Progenitor cell of endocrine pancreas (in vitro differentiated cells): Measurements from ENCODE around the gene RSPH1. TPM values are rescaled to one million over a fixed set of nuclear protein-coding genes. Genes with fewer than 3 reads are reported as not detected.

Source experiments
- DNase-seq: peaks from one replicate; pipeline ENCODE4 v3.0.0; 2021; ENCODE audit warnings: low spot score; ENCODE audit not compliant: unreplicated experiment
- H3K27ac Mint-ChIP-seq: 2 replicates; pipeline ENCODE4 v1.8.0; 2021; ENCODE audit warnings: mild to moderate bottlenecking, moderate library complexity, mixed read lengths
- H3K27me3 Mint-ChIP-seq: 2 replicates; pipeline ENCODE4 v1.8.0; 2021; ENCODE audit warnings: mixed read lengths
- H3K36me3 Mint-ChIP-seq: 2 replicates; pipeline ENCODE4 v1.8.0; 2022; ENCODE audit warnings: mixed read lengths; ENCODE audit not compliant: insufficient read depth
- H3K4me1 Mint-ChIP-seq: 2 replicates; pipeline ENCODE4 v1.8.0; 2021; ENCODE audit warnings: low read depth, mixed read lengths
- H3K4me3 Mint-ChIP-seq: 2 replicates; pipeline ENCODE4 v1.8.0; 2021; ENCODE audit warnings: low read depth, mild to moderate bottlenecking, moderate library complexity, mixed read lengths
- H3K9me3 Mint-ChIP-seq: 2 replicates; pipeline ENCODE4 v1.8.0; 2021; ENCODE audit warnings: low read depth, mixed read lengths
- CTCF ChIP-seq: fragments of 200-600 bp; sonication (generic); IDR thresholded peaks from one replicate; pipeline ENCODE4 v1.5.0; 2021; ENCODE audit warnings: antibody characterized with exemption, mild to moderate bottlenecking; ENCODE audit not compliant: unreplicated experiment
- total RNA-seq: library from RNA; stranded (reverse); gene quantifications from 2 replicates; pipeline ENCODE4 v1.2.1, GENCODE V29; 2021

Gene RSPH1
- total RNA-seq, 1 donor from 2014 or later, result 7.1 TPM

DNA sequence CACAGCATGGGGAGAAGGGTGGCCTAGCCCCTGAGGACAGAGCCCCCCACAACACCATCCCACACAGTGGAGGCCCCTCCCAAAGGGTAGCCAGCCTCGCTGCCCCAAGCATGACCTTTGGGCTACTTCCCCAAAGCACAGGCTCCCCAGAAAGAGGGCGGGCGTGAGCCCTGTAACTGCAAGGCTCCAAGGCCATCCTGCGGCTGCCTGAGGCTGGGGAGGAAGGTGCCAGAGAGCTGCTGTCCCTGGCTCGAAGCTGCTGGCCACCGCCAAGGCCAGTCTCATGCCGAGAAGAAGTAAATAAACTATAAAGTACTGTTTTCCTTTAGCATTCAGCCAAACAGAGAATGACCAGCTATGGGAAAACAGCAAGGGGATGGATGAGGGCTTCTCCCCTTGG is 64.8 kb downstream of the RSPH1 start:
- Mint-ChIP-seq H3K36me3 (no peaks in the 10 kb centered on the region), H3K27me3 (peaks cover 36% of the 10 kb centered on the region), H3K9me3 (peaks cover 6% of the 10 kb centered on the region), H3K4me3 (no peak overlapping the region), H3K27ac (no peak overlapping the region), H3K4me1 (no peaks in the 10 kb centered on the region)
- DNase-seq, result no peak
- no peak for TF ChIP-seq CTCF

GRCh38 chr21:42430521-42430920 is 65.5 kb downstream of the RSPH1 start:
- TF ChIP-seq CTCF, result no peak
- no peak for DNase-seq
- H3K27ac Mint-ChIP-seq, result no peak overlapping the region
- H3K36me3 Mint-ChIP-seq, result no peaks in the 10 kb centered on the region
- H3K4me3 Mint-ChIP-seq, result no peak overlapping the region
- H3K4me1 Mint-ChIP-seq, result peaks cover 3% of the 10 kb centered on the region
- H3K9me3 Mint-ChIP-seq, result peaks cover 6% of the 10 kb centered on the region
- peaks cover 39% of the 10 kb centered on the region for H3K27me3 Mint-ChIP-seq

DNA sequence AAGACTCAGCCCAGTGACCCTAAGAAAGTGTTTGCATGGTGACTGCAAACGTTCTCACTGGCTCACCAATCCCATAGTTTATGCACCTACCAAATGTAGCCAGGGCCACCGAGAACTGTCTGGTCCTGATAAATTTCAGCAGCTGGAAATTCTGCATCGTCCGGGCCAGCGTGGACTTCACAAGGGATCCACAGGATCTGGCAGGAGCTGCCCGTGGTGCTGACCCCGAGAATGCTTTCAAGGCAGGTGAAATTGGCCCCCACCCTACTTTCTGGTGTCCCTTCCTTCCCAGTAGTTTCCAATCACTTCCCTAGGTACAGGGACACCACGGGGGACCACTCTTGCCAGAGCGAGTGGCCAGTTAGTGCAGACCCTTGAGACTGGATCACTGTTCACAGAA is 66.2 kb downstream of the RSPH1 start:
- Mint-ChIP-seq H3K36me3 (no peaks in the 10 kb centered on the region), H3K27ac (no peak overlapping the region), H3K4me3 (no peak overlapping the region), H3K4me1 (peaks cover 3% of the 10 kb centered on the region), H3K9me3 (peaks cover 6% of the 10 kb centered on the region), H3K27me3 (peaks cover 37% of the 10 kb centered on the region)
- TF ChIP-seq CTCF, result no peak
- peak; percentile 34 for DNase-seq

- DNase-seq, result no peak
- Mint-ChIP-seq H3K9me3 (peaks cover 6% of the 10 kb centered on the region), H3K27ac (no peak overlapping the region), H3K36me3 (no peaks in the 10 kb centered on the region), H3K4me1 (peaks cover 3% of the 10 kb centered on the region), H3K27me3 (peaks cover 33% of the 10 kb centered on the region), H3K4me3 (no peak overlapping the region)
- no peak for TF ChIP-seq CTCF
Measured at GRCh38 chr21:42429021-42429420, 67.0 kb downstream of the RSPH1 start.

- no peak for TF ChIP-seq CTCF
- DNase-seq, result no peak
- Mint-ChIP-seq H3K27me3 (peaks cover 38% of the 10 kb centered on the region), H3K4me1 (peaks cover 3% of the 10 kb centered on the region), H3K9me3 (peaks cover 6% of the 10 kb centered on the region), H3K4me3 (no peak overlapping the region), H3K36me3 (no peaks in the 10 kb centered on the region), H3K27ac (no peak overlapping the region)
Measured at GRCh38 chr21:42427809-42428419, 68.1 kb downstream of the RSPH1 start.
